ENCODE data around the gene RASA1. TPM values are rescaled to one million over a fixed set of nuclear protein-coding genes. Genes with fewer than 3 reads are reported as not detected.
"Not testable (repeated sequence)": the region's sequence is repeated elsewhere in the genome, so short reads cannot be mapped to it uniquely, and the experiment has no call there.

Gene RASA1
- polyA plus RNA-seq, 3 donors: 2.1 to 20.1 (median 4.0) TPM

- WGBS (ENCODE audit: insufficient coverage): no CpG with 5 or more reads among the region's 2 CpGs
- Histone ChIP-seq H3K4me3 (replicated peaks in 1 of 3; ENCODE audit: low read depth in 2 of 3, low read length in 3 of 3) (no peak overlapping the region), H4K20me1 (ENCODE audit: insufficient read depth, low read length) (peaks cover 67% of the 10 kb centered on the region), H3K36me3 (replicated peaks in 1 of 2; ENCODE audit: control insufficient read depth in 1 of 2, insufficient read depth in 2 of 2, low read length in 2 of 2) (peaks cover 15 to 38% of the 10 kb centered on the region in 2 donors), H3K9me3 (replicated peaks in 1 of 2; ENCODE audit: control insufficient read depth in 1 of 2, insufficient read depth in 1 of 2, low read length in 2 of 2) (no peaks in the 10 kb centered on the region), H2AFZ (ENCODE audit: insufficient read depth, low read depth, low read length, poor library complexity, severe bottlenecking) (no peak overlapping the region), H3K27me3 (ENCODE audit: control insufficient read depth in 2 of 2, insufficient read depth in 2 of 2, low read length in 2 of 2) (no peaks in the 10 kb centered on the region), H3K79me2 (ENCODE audit: insufficient read depth, low read length) (peaks cover 62% of the 10 kb centered on the region), H3K4me2 (replicated peaks; ENCODE audit: extremely low read depth, low read length, poor library complexity, severe bottlenecking) (no peak overlapping the region), H3K4me1 (ENCODE audit: control insufficient read depth in 1 of 2, insufficient read depth in 2 of 2, low read length in 2 of 2) (peaks cover 14 to 19% of the 10 kb centered on the region in 2 donors), H3K27ac (ENCODE audit: low read depth in 1 of 2, low read length in 2 of 2) (no peak overlapping the region), H3K9ac (ENCODE audit: insufficient read depth, low read length, poor library complexity, severe bottlenecking) (no peak overlapping the region)
- Mint-ChIP-seq H3K27ac (peak overlapping the region in 1 of 7 donors; percentile 15), H3K4me3 (no peak overlapping the region), H3K36me3 (peaks cover 42 to 57% of the 10 kb centered on the region in 2 donors), H3K9me3 (peaks cover 0 to 5% (median 0%) of the 10 kb centered on the region in 7 donors), H3K27me3 (ENCODE audit: low read depth in 3 of 3) (no peaks in the 10 kb centered on the region), H3K4me1 (peaks cover 31% of the 10 kb centered on the region)
- no peak for DNase-seq
- TF ChIP-seq CTCF (IDR thresholded peaks at IDR 0.05): no peak
- intact Hi-C loops (cut with micrococcal nuclease): no loop called here
Measured at GRCh38 chr5:87303324-87303723, 35.6 kb downstream of the RASA1 start.

DNA sequence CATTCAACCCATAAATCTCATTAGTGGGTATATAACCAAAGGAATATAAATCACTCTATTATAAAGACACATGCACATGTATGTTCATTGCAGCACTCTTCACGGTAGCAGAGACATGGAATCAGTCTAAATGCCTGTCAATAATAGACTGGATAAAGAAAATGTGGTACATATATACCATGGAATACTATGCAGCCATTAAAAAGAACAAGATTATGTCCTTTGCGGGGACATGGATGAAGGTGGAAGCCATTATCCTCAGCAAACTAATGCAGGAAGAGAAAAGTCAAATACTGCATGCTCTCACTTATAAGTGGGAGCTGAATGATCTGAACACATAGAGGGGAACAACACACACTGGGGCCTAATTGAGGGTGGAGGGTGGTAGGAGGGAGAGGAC is 38.4 kb downstream of the RASA1 start:
- Histone ChIP-seq H4K20me1 (ENCODE audit: insufficient read depth, low read length) (peaks cover 50% of the 10 kb centered on the region), H3K79me2 (ENCODE audit: insufficient read depth, low read length) (peaks cover 58% of the 10 kb centered on the region), H3K36me3 (replicated peaks in 1 of 2; ENCODE audit: control insufficient read depth in 1 of 2, insufficient read depth in 2 of 2, low read length in 2 of 2) (peaks cover 15 to 38% of the 10 kb centered on the region in 2 donors)
- H3K4me3 ChIP-seq (replicated peaks in 1 of 3; ENCODE audit: low read depth in 2 of 3, low read length in 3 of 3); H3K27ac Mint-ChIP-seq; H3K27me3 Mint-ChIP-seq (ENCODE audit: low read depth in 3 of 3); H3K4me2 ChIP-seq (replicated peaks; ENCODE audit: extremely low read depth, low read length, poor library complexity, severe bottlenecking); H2AFZ ChIP-seq (ENCODE audit: insufficient read depth, low read depth, low read length, poor library complexity, severe bottlenecking); H3K27me3 ChIP-seq (ENCODE audit: control insufficient read depth in 2 of 2, insufficient read depth in 2 of 2, low read length in 2 of 2); H3K4me3 Mint-ChIP-seq; H3K9me3 ChIP-seq (replicated peaks in 1 of 2; ENCODE audit: control insufficient read depth in 1 of 2, insufficient read depth in 1 of 2, low read length in 2 of 2); intact Hi-C loops (cut with micrococcal nuclease); H3K27ac ChIP-seq (ENCODE audit: low read depth in 1 of 2, low read length in 2 of 2); H3K4me1 ChIP-seq (ENCODE audit: control insufficient read depth in 1 of 2, insufficient read depth in 2 of 2, low read length in 2 of 2); DNase-seq; H3K9me3 Mint-ChIP-seq; H3K9ac ChIP-seq (ENCODE audit: insufficient read depth, low read length, poor library complexity, severe bottlenecking): not testable (repeated sequence)
- peaks cover 45 to 54% of the 10 kb centered on the region in 2 donors for H3K36me3 Mint-ChIP-seq
- WGBS (ENCODE audit: insufficient coverage): no CpG with 5 or more reads among the region's 2 CpGs
- H3K4me1 Mint-ChIP-seq: peaks cover 12% of the 10 kb centered on the region
